Activated naive CD4-positive, alpha-beta T cell treated with anti-CD3 and anti-CD28 coated beads, Interleukin-2, amount 10 ng/mL, durations not matched to agents 7 days and 5 days (primary cell): ENCODE data around the gene ABHD2.

ENCODE experiments used
- CTCF ChIA-PET: fragments of 350-600 bp; sonication (Branson Sonifier 250); formaldehyde crosslinking; loops from one replicate; lab custom pipeline; 2021; ENCODE audit warnings: antibody characterized with exemption; lab: Charles Lee
- DNase-seq: peaks from one replicate; pipeline ENCODE4 v3.0.0-alpha.2; 2020
- H3K27ac Mint-ChIP-seq: one replicate; pipeline ENCODE4 v1.8.0; 2021; ENCODE audit warnings: mild to moderate bottlenecking, moderate library complexity, mixed read lengths
- H3K27me3 Mint-ChIP-seq: one replicate; pipeline ENCODE4 v1.8.0; 2021; ENCODE audit warnings: mild to moderate bottlenecking, mixed read lengths
- H3K36me3 Mint-ChIP-seq: one replicate; pipeline ENCODE4 v1.8.0; 2021; ENCODE audit warnings: mixed read lengths
- H3K4me1 Mint-ChIP-seq: one replicate; pipeline ENCODE4 v1.8.0; 2021; ENCODE audit warnings: mixed read lengths
- H3K4me3 Mint-ChIP-seq: one replicate; pipeline ENCODE4 v1.8.0; 2021; ENCODE audit warnings: mild to moderate bottlenecking, moderate library complexity, mixed read lengths
- H3K9me3 Mint-ChIP-seq: one replicate; pipeline ENCODE4 v1.8.0; 2021; ENCODE audit warnings: mixed read lengths

The ABHD2 gene

GRCh38 chr15:89187301-89187985 is 99.2 kb downstream of the ABHD2 start:
- CTCF ChIA-PET = interaction anchor here (1.4 to 1.5 kb wide), 3 partner anchors 10 to 19 kb away, joined by 4 to 10 read pairs (median 4); no protein-coding TSS in a partner anchor
- H3K9me3 Mint-ChIP-seq = no peaks in the 10 kb centered on the region
- H3K4me1 Mint-ChIP-seq = no peaks in the 10 kb centered on the region
- H3K4me3 Mint-ChIP-seq = no peak overlapping the region
- DNase-seq = no peak
- no peaks in the 10 kb centered on the region for H3K27me3 Mint-ChIP-seq
- peaks cover 22% of the 10 kb centered on the region for H3K36me3 Mint-ChIP-seq
- no peak overlapping the region for H3K27ac Mint-ChIP-seq

GRCh38 chr15:89187986-89188514 is 99.8 kb downstream of the ABHD2 start:
- no peak overlapping the region for H3K27ac Mint-ChIP-seq
- H3K36me3 Mint-ChIP-seq = peaks cover 27% of the 10 kb centered on the region

GRCh38 chr15:89192136-89192535 is 103.9 kb downstream of the ABHD2 start:
- peaks cover 36% of the 10 kb centered on the region for H3K36me3 Mint-ChIP-seq
- no peak for DNase-seq
- H3K4me3 Mint-ChIP-seq = no peak overlapping the region
- H3K27ac Mint-ChIP-seq = no peak overlapping the region
- peaks cover 1% of the 10 kb centered on the region for H3K4me1 Mint-ChIP-seq
- H3K27me3 Mint-ChIP-seq = no peaks in the 10 kb centered on the region
- H3K9me3 Mint-ChIP-seq = no peaks in the 10 kb centered on the region
- CTCF ChIA-PET = interaction anchor here (0.9 to 1.7 kb wide), 3 partner anchors 14 to 134 kb away, joined by 4 to 6 read pairs (median 4); no protein-coding TSS in a partner anchor

More at GRCh38 chr15:89187986-89188514, 99.8 kb downstream of the ABHD2 start:
- no peak for DNase-seq
- Mint-ChIP-seq H3K27me3 (no peaks in the 10 kb centered on the region), H3K4me1 (no peaks in the 10 kb centered on the region), H3K9me3 (no peaks in the 10 kb centered on the region), H3K4me3 (no peak overlapping the region)
- CTCF ChIA-PET = interaction anchor here (1.4 to 1.5 kb wide), 2 partner anchors 10 to 19 kb away, joined by 4 to 10 read pairs; no protein-coding TSS in a partner anchor

GRCh38 chr15:89192766-89193165 is 104.5 kb downstream of the ABHD2 start:
- CTCF ChIA-PET = interaction anchor here (0.9 to 1.7 kb wide), 4 partner anchors 14 to 135 kb away, joined by 4 to 6 read pairs (median 4); no protein-coding TSS in a partner anchor
- Mint-ChIP-seq H3K9me3 (no peaks in the 10 kb centered on the region), H3K4me1 (peaks cover 4% of the 10 kb centered on the region), H3K27ac (no peak overlapping the region), H3K4me3 (no peak overlapping the region), H3K36me3 (peaks cover 39% of the 10 kb centered on the region), H3K27me3 (no peaks in the 10 kb centered on the region)
- DNase-seq = no peak

- Mint-ChIP-seq H3K36me3 (peaks cover 35% of the 10 kb centered on the region), H3K9me3 (no peaks in the 10 kb centered on the region)
- CTCF ChIA-PET = interaction anchor here (1.4 to 3.0 kb wide), 4 partner anchors 12 to 23 kb away, joined by 4 to 13 read pairs (median 6); no protein-coding TSS in a partner anchor
Observed at GRCh38 chr15:89194608-89195007, 106.4 kb downstream of the ABHD2 start.

GRCh38 chr15:89195836-89196235 is 107.6 kb downstream of the ABHD2 start:
- peaks cover 4% of the 10 kb centered on the region for H3K4me1 Mint-ChIP-seq
- CTCF ChIA-PET = interaction anchor here (1.0 to 3.0 kb wide), 5 partner anchors 11 to 138 kb away, joined by 3 to 13 read pairs (median 6); no protein-coding TSS in a partner anchor
- no peaks in the 10 kb centered on the region for H3K9me3 Mint-ChIP-seq

More at GRCh38 chr15:89194608-89195007, 106.4 kb downstream of the ABHD2 start:
- Mint-ChIP-seq H3K27me3 (no peaks in the 10 kb centered on the region), H3K4me1 (peaks cover 4% of the 10 kb centered on the region), H3K4me3 (no peak overlapping the region), H3K27ac (no peak overlapping the region)
- no peak for DNase-seq

GRCh38 chr15:89196241-89196640 is 108.0 kb downstream of the ABHD2 start:
- no peak overlapping the region for H3K27ac Mint-ChIP-seq
- H3K9me3 Mint-ChIP-seq = no peaks in the 10 kb centered on the region
- H3K4me1 Mint-ChIP-seq = peaks cover 4% of the 10 kb centered on the region
- CTCF ChIA-PET = interaction anchor here (1.0 to 3.0 kb wide), 4 partner anchors 10 to 139 kb away, joined by 3 to 13 read pairs (median 6); no protein-coding TSS in a partner anchor
- peaks cover 31% of the 10 kb centered on the region for H3K36me3 Mint-ChIP-seq
- DNase-seq = no peak
- H3K27me3 Mint-ChIP-seq = no peaks in the 10 kb centered on the region
- H3K4me3 Mint-ChIP-seq = no peak overlapping the region

More at GRCh38 chr15:89195836-89196235, 107.6 kb downstream of the ABHD2 start:
- H3K27me3 Mint-ChIP-seq = no peaks in the 10 kb centered on the region
- no peak for DNase-seq
- H3K4me3 Mint-ChIP-seq = no peak overlapping the region
- no peak overlapping the region for H3K27ac Mint-ChIP-seq
- H3K36me3 Mint-ChIP-seq = peaks cover 34% of the 10 kb centered on the region

- Mint-ChIP-seq H3K9me3 (no peaks in the 10 kb centered on the region), H3K27me3 (no peaks in the 10 kb centered on the region), H3K36me3 (peaks cover 31% of the 10 kb centered on the region), H3K27ac (peak overlapping the region; percentile 30), H3K4me1 (peaks cover 4% of the 10 kb centered on the region), H3K4me3 (no peak overlapping the region)
- no peak for DNase-seq
- CTCF ChIA-PET = interaction anchor here (0.6 to 2.0 kb wide), 3 partner anchors 10 to 140 kb away, joined by 3 to 9 read pairs (median 6); no protein-coding TSS in a partner anchor
Observed at GRCh38 chr15:89196994-89197393, 108.7 kb downstream of the ABHD2 start.

- Mint-ChIP-seq H3K4me3 (no peak overlapping the region), H3K36me3 (peaks cover 32% of the 10 kb centered on the region), H3K27me3 (no peaks in the 10 kb centered on the region), H3K9me3 (no peaks in the 10 kb centered on the region), H3K27ac (peak overlapping the region; percentile 30), H3K4me1 (peaks cover 4% of the 10 kb centered on the region)
- DNase-seq = no peak
- CTCF ChIA-PET = interaction anchor here (1.9 to 2.0 kb wide), 2 partner anchors 9 to 140 kb away, joined by 6 to 9 read pairs; no protein-coding TSS in a partner anchor
Observed at GRCh38 chr15:89197503-89197971, 109.3 kb downstream of the ABHD2 start.

GRCh38 chr15:89198196-89198595 is 109.9 kb downstream of the ABHD2 start:
- peaks cover 5% of the 10 kb centered on the region for H3K4me1 Mint-ChIP-seq
- no peak overlapping the region for H3K27ac Mint-ChIP-seq
- no peaks in the 10 kb centered on the region for H3K27me3 Mint-ChIP-seq
- CTCF ChIA-PET = interaction anchor here (0.9 to 1.9 kb wide), 3 partner anchors 8 to 293 kb away, joined by 3 to 9 read pairs (median 4); no protein-coding TSS in a partner anchor
- DNase-seq = no peak
- H3K4me3 Mint-ChIP-seq = no peak overlapping the region
- no peaks in the 10 kb centered on the region for H3K9me3 Mint-ChIP-seq
- peaks cover 26% of the 10 kb centered on the region for H3K36me3 Mint-ChIP-seq

GRCh38 chr15:89198934-89199333 is 110.7 kb downstream of the ABHD2 start:
- DNase-seq = no peak
- H3K4me3 Mint-ChIP-seq = no peak overlapping the region
- H3K27ac Mint-ChIP-seq = no peak overlapping the region
- H3K27me3 Mint-ChIP-seq = no peaks in the 10 kb centered on the region
- peaks cover 23% of the 10 kb centered on the region for H3K36me3 Mint-ChIP-seq
- CTCF ChIA-PET = interaction anchor here (0.9 to 1.9 kb wide), 4 partner anchors 8 to 294 kb away, joined by 3 to 9 read pairs (median 4); no protein-coding TSS in a partner anchor
- H3K4me1 Mint-ChIP-seq = peaks cover 12% of the 10 kb centered on the region
- no peaks in the 10 kb centered on the region for H3K9me3 Mint-ChIP-seq

GRCh38 chr15:89199746-89200145 is 111.5 kb downstream of the ABHD2 start:
- Mint-ChIP-seq H3K4me1 (peaks cover 19% of the 10 kb centered on the region), H3K27me3 (no peaks in the 10 kb centered on the region), H3K27ac (no peak overlapping the region), H3K9me3 (no peaks in the 10 kb centered on the region), H3K36me3 (peaks cover 19% of the 10 kb centered on the region), H3K4me3 (no peak overlapping the region)
- DNase-seq = no peak
- CTCF ChIA-PET = interaction anchor here (1.5 kb wide), 1 partner anchor 20 kb away, joined by 5 read pairs; no protein-coding TSS in a partner anchor

- Mint-ChIP-seq H3K36me3 (peaks cover 19% of the 10 kb centered on the region), H3K27me3 (no peaks in the 10 kb centered on the region), H3K4me3 (no peak overlapping the region), H3K27ac (no peak overlapping the region), H3K4me1 (peaks cover 23% of the 10 kb centered on the region), H3K9me3 (no peaks in the 10 kb centered on the region)
- CTCF ChIA-PET = interaction anchor here (0.7 kb wide), 1 partner anchor 135 kb away, joined by 3 read pairs; the partner anchor contains the start of gene POLG
- no peak for DNase-seq
Observed at GRCh38 chr15:89200182-89200581, 111.9 kb downstream of the ABHD2 start.
